ENCODE data around the gene CFAP91. TPM values are rescaled to one million over a fixed set of nuclear protein-coding genes. Genes with fewer than 3 reads are reported as not detected.

The CFAP91 gene
- total and polyA plus RNA-seq, 9 of the 15 experiments (the other 6 are each of a cell fraction or from before 2014, with no cell fraction given) = not detected

GRCh38 chr3:119679874-119680273, 22.9 kb upstream of the CFAP91 start (continued):
- TF ChIP-seq REST (IDR thresholded peaks at IDR 0.05; ENCODE audit: borderline replicate concordance) = peak; percentile 46; the same call in 1 of the 2 replicates
- no peak for TF ChIP-seq REST (CRISPR knock-in tag; IDR thresholded peaks at IDR 0.05; ENCODE audit: low read depth)
- TF ChIP-seq CTBP1 (IDR thresholded peaks at IDR 0.05; ENCODE audit: borderline replicate concordance) = 0 out of 2 replicates have a peak, but pooled peaks have one; percentile 18
- TF ChIP-seq HMBOX1 (IDR thresholded peaks at IDR 0.05) = peak; percentile 57; the same call in 1 of the 2 replicates
- no peak for TF ChIP-seq HOMEZ (CRISPR knock-in tag; IDR thresholded peaks at IDR 0.05)
- no peak for TF ChIP-seq NR2C2 (CRISPR knock-in tag; IDR thresholded peaks at IDR 0.05)
- TF ChIP-seq NR2C2 (tag; IDR thresholded peaks at IDR 0.05) = 0 out of 2 replicates have a peak, but pooled peaks have one; percentile 31
- TF ChIP-seq RCOR1 (IDR thresholded peaks at IDR 0.05; ENCODE audit: borderline replicate concordance in 1 of 2, low read depth in 2 of 2, low read length in 2 of 2) = 0 out of 4 replicates have a peak, but pooled peaks of 1 of the 2 experiments have one; percentile 20
- no peak for TF ChIP-seq HNRNPK (IDR thresholded peaks at IDR 0.05; ENCODE audit: low read depth, low read length, poor library complexity, severe bottlenecking)
- no peak; the same call in 1 of the 2 replicates for TF ChIP-seq MTA1 (IDR thresholded peaks at IDR 0.05; ENCODE audit: borderline replicate concordance)
- TF ChIP-seq NEUROD1 (IDR thresholded peaks at IDR 0.05; ENCODE audit: borderline replicate concordance, low read depth, low read length, partially characterized antibody) = no peak
- TF ChIP-seq RBBP5 (IDR thresholded peaks at IDR 0.05; ENCODE audit: borderline replicate concordance, insufficient read depth, low read length, poor library complexity, severe bottlenecking) = no peak
- TF ChIP-seq FOXK2 (conservative IDR thresholded peaks at IDR 0.05 in 1 of 2, IDR thresholded peaks at IDR 0.05 in 1 of 2; ENCODE audit: low read depth in 2 of 2) = no peak
- TF ChIP-seq ZNF561 (CRISPR knock-in tag; conservative IDR thresholded peaks at IDR 0.05) = no peak
- no peak for TF ChIP-seq LEF1 (IDR thresholded peaks at IDR 0.05)
- no peak for TF ChIP-seq ARNT (IDR thresholded peaks at IDR 0.05)
- TF ChIP-seq ZNF707 (CRISPR knock-in tag; conservative IDR thresholded peaks at IDR 0.05) = no peak
- TF ChIP-seq SMARCE1 (IDR thresholded peaks at IDR 0.05) = no peak
- 0 out of 2 replicates have a peak, but pooled peaks have one; percentile 14 for TF ChIP-seq ARID1B (IDR thresholded peaks at IDR 0.05)
